SKM-1 treated with dmso at 0.1 percent for 144 hours (cell line): ENCODE data around the gene PPP4R4.
"Not testable (repeated sequence)": the region's sequence is repeated elsewhere in the genome, so short reads cannot be mapped to it uniquely, and the experiment has no call there.

Experiments used
- DNase-seq: peaks from one replicate; lab custom pipeline; 2025; ENCODE audit not compliant: unreplicated experiment; lab: John Stamatoyannopoulos, UW

PPP4R4 gene

GRCh38 chr14:94143711-94144110 is 30.4 kb upstream of the PPP4R4 start:
- DNase-seq = no peak

GRCh38 chr14:94144765-94145164 is 29.4 kb upstream of the PPP4R4 start:
- DNase-seq = peak; percentile 12

GRCh38 chr14:94145902-94146527 is 28.1 kb upstream of the PPP4R4 start:
- no peak for DNase-seq

GRCh38 chr14:94152676-94153075 is 21.4 kb upstream of the PPP4R4 start:
- no peak for DNase-seq

- peak; percentile 35 for DNase-seq
Observed at GRCh38 chr14:94153750-94154342, 20.3 kb upstream of the PPP4R4 start.

GRCh38 chr14:94156143-94156542 is 18.0 kb upstream of the PPP4R4 start:
- DNase-seq = not testable (repeated sequence)

- DNase-seq = no peak
Observed at GRCh38 chr14:94157197-94157596, 16.9 kb upstream of the PPP4R4 start.

- DNase-seq = no peak
Observed at GRCh38 chr14:94158239-94158883, 15.8 kb upstream of the PPP4R4 start.

GRCh38 chr14:94161058-94161457 is 13.1 kb upstream of the PPP4R4 start:
- DNase-seq = no peak

- DNase-seq = no peak
Observed at GRCh38 chr14:94161981-94162380, 12.1 kb upstream of the PPP4R4 start.

GRCh38 chr14:94162466-94162865 is 11.7 kb upstream of the PPP4R4 start:
- DNase-seq = no peak

GRCh38 chr14:94163796-94164195 is 10.3 kb upstream of the PPP4R4 start:
- no peak for DNase-seq

- DNase-seq = no peak
Observed at GRCh38 chr14:94164685-94165431, 9.3 kb upstream of the PPP4R4 start.

GRCh38 chr14:94165744-94166143 is 8.4 kb upstream of the PPP4R4 start:
- no peak for DNase-seq

- DNase-seq = no peak
Observed at GRCh38 chr14:94170136-94170535, 4.0 kb upstream of the PPP4R4 start.

GRCh38 chr14:94171208-94171607 is 2.9 kb upstream of the PPP4R4 start:
- no peak for DNase-seq

GRCh38 chr14:94172545-94172944 is 1.6 kb upstream of the PPP4R4 start:
- no peak for DNase-seq

GRCh38 chr14:94173471-94173884 is 644 bp upstream of the PPP4R4 start:
- no peak for DNase-seq

GRCh38 chr14:94174604-94175010 is 485 bp downstream of the PPP4R4 start:
- no peak for DNase-seq

- DNase-seq = no peak
Observed at GRCh38 chr14:94175011-94175745, 1.1 kb downstream of the PPP4R4 start.

GRCh38 chr14:94175747-94176146 is 1.6 kb downstream of the PPP4R4 start:
- DNase-seq = no peak
